HG03520 (cell line): Measurements from ENCODE around the gene TENM3.
"Not testable (repeated sequence)": the region's sequence is repeated elsewhere in the genome, so short reads cannot be mapped to it uniquely, and the experiment has no call there.

ENCODE experiments used
- ATAC-seq: cut with Tn5 transposase; IDR thresholded peaks from one replicate; pipeline ENCODE4 v1.9.1; 2021; ENCODE audit warnings: mild to moderate bottlenecking, moderate library complexity; ENCODE audit not compliant: unreplicated experiment

The TENM3 gene

GRCh38 chr4:182386576-182386975 is 143.4 kb downstream of the TENM3 start:
- ATAC-seq: not testable (repeated sequence)

- no peak for ATAC-seq
Observed at GRCh38 chr4:182391111-182391684, 148.0 kb downstream of the TENM3 start.

GRCh38 chr4:182394181-182394580 is 151.0 kb downstream of the TENM3 start:
- ATAC-seq: no peak

GRCh38 chr4:182400081-182400480 is 156.9 kb downstream of the TENM3 start:
- ATAC-seq: no peak

GRCh38 chr4:182400790-182401189 is 157.6 kb downstream of the TENM3 start:
- ATAC-seq: no peak

- ATAC-seq: no peak
Observed at GRCh38 chr4:182404376-182404775, 161.2 kb downstream of the TENM3 start.

- ATAC-seq: no peak
Observed at GRCh38 chr4:182405087-182405486, 161.9 kb downstream of the TENM3 start.

GRCh38 chr4:182409271-182409670 is 166.1 kb downstream of the TENM3 start:
- no peak for ATAC-seq

- no peak for ATAC-seq
Observed at GRCh38 chr4:182411391-182411790, 168.2 kb downstream of the TENM3 start.

- ATAC-seq: no peak
Observed at GRCh38 chr4:182413550-182413949, 170.3 kb downstream of the TENM3 start.

GRCh38 chr4:182415116-182415515 is 171.9 kb downstream of the TENM3 start:
- no peak for ATAC-seq

- no peak for ATAC-seq
Observed at GRCh38 chr4:182416067-182416466, 172.9 kb downstream of the TENM3 start.

GRCh38 chr4:182418054-182418734 is 175.0 kb downstream of the TENM3 start:
- no peak for ATAC-seq

GRCh38 chr4:182420189-182420588 is 177.0 kb downstream of the TENM3 start:
- no peak for ATAC-seq

- ATAC-seq: no peak
Observed at GRCh38 chr4:182421753-182422152, 178.6 kb downstream of the TENM3 start.

GRCh38 chr4:182425302-182425701 is 182.1 kb downstream of the TENM3 start:
- no peak for ATAC-seq

- no peak for ATAC-seq
Observed at GRCh38 chr4:182426901-182427300, 183.7 kb downstream of the TENM3 start.

- no peak for ATAC-seq
Observed at GRCh38 chr4:182427554-182427953, 184.4 kb downstream of the TENM3 start.

- ATAC-seq: no peak
Observed at GRCh38 chr4:182429896-182430295, 186.7 kb downstream of the TENM3 start.

- ATAC-seq: no peak
Observed at GRCh38 chr4:182432819-182433218, 189.6 kb downstream of the TENM3 start.

GRCh38 chr4:182434720-182435119 is 191.5 kb downstream of the TENM3 start:
- ATAC-seq: no peak

- ATAC-seq: no peak
Observed at GRCh38 chr4:182435401-182435800, 192.2 kb downstream of the TENM3 start.

GRCh38 chr4:182443070-182443469 is 199.9 kb downstream of the TENM3 start:
- ATAC-seq: no peak
